ENCODE measurements around the gene VHLL.

GRCh38 chr1:156295391-156295947, 3.6 kb downstream of the VHLL start, which contains the start of gene GLMP:
- TF ChIP-seq CTCF (IDR thresholded peaks at IDR 0.05; ENCODE audit: poor library complexity): no peak
- TF ChIP-seq EZH2phosphoT487 (IDR thresholded peaks at IDR 0.05; ENCODE audit: low read depth, severe bottlenecking, unreplicated experiment): no peak
